Fibroblast of mammary gland (primary cell): Measurements from ENCODE around the gene CMTM7.

Source experiments
- DNase-seq: peaks from one replicate; pipeline ENCODE4 v3.0.0-alpha.2; 2010; ENCODE audit warnings: low read depth
- H3K4me3 ChIP-seq: 2 replicates; pipeline ENCODE4 v1.5.1; 2011; ENCODE audit warnings: low read depth, mild to moderate bottlenecking, low read length, moderate library complexity; ENCODE audit not compliant: control insufficient read depth
- TF ChIP-seq, protein P1 (sequence below): conservative IDR thresholded peaks from 2 replicates; pipeline ENCODE4 v1.5.1; 2011; ENCODE audit warnings: low read depth, low read length, inconsistent platforms; ENCODE audit not compliant: control insufficient read depth, insufficient read depth

CMTM7 gene

DNA sequence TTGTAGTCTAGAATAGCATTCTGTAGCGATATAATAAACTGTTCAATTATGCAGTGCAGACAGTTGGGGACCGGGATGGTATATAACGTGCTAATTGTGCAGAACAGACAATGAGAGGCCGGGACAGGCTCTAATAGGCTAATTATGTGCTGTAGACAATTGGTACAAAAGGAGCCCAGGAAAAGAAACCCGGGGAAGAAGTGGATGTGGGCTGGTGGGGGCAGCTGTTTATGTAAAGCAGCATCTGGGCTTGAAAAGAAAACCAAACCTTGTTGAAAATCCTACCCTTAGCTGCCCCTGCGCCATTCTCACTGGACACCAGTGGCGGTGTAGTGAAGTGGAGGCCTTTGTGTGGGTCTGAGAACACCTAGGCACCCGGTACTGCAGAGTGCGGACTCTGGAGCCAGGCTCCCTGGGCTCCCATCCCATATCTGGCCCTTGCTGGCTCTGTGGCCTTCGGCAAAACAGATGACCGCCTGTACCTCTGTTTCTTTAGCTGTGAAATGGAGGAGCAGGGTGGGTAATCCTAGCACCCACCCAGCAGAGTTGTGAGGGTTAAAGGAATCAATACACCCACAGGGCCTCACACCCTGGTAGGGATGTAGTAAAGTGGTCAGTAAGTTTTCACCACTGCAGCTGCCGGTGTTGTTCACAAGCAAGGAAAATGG, 59.5 kb downstream of the CMTM7 start:
- no peak overlapping the region for H3K4me3 ChIP-seq
- DNase-seq: no peak
- TF ChIP-seq, protein P1, sequence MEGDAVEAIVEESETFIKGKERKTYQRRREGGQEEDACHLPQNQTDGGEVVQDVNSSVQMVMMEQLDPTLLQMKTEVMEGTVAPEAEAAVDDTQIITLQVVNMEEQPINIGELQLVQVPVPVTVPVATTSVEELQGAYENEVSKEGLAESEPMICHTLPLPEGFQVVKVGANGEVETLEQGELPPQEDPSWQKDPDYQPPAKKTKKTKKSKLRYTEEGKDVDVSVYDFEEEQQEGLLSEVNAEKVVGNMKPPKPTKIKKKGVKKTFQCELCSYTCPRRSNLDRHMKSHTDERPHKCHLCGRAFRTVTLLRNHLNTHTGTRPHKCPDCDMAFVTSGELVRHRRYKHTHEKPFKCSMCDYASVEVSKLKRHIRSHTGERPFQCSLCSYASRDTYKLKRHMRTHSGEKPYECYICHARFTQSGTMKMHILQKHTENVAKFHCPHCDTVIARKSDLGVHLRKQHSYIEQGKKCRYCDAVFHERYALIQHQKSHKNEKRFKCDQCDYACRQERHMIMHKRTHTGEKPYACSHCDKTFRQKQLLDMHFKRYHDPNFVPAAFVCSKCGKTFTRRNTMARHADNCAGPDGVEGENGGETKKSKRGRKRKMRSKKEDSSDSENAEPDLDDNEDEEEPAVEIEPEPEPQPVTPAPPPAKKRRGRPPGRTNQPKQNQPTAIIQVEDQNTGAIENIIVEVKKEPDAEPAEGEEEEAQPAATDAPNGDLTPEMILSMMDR: no peak

DNA sequence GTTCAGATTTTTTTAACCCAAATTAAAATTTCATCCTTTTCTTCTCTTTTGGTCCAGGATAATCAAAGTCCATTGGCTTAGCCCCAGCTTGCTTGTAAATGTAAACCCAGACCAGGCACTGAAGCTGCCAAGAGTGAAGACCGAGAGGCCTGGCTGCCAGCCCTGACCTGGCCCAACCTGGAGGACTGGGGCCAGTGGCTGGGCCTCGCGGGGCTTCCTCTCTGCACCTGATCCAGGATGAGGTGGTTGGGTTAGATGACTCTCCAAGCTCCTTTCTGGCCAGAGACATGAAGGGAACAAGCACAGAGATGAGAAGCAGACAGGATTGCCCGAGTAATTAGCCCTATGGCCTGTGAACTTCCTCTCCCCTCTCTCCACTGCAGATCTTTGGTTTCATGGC, 60.4 kb downstream of the CMTM7 start:
- H3K4me3 ChIP-seq: no peak overlapping the region

GRCh38 chr3:32453346-32453745, 61.7 kb downstream of the CMTM7 start:
- TF ChIP-seq, protein P1: no peak
- H3K4me3 ChIP-seq: no peak overlapping the region
- DNase-seq: peak; percentile 57

More for the DNA sequence above, 60.4 kb downstream of the CMTM7 start:
- TF ChIP-seq, protein P1: no peak
- DNase-seq: no peak

DNA sequence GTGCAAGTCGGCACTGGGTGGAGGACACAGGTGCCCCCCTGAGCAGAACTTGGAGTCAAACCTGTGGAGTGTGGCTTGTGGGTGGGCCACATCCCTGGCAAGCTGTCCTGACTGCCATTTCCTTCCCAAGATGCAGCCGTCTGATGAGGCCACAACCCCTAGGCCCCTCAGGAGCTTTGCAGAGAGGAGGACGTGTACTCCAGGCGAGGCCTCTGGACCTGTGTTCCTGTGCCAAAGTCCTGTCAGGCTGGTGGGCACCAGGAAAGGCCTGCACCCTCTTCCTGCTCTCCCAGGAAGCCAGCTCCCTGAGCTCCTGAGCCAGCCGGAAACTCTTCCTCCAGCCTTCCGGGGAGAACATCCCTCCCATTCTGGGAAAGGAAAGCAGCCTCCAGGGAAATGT, 62.5 kb downstream of the CMTM7 start:
- H3K4me3 ChIP-seq: no peak overlapping the region
- no peak for DNase-seq
- TF ChIP-seq, protein P1: no peak

GRCh38 chr3:32454731-32455608, 63.3 kb downstream of the CMTM7 start:
- no peak overlapping the region for H3K4me3 ChIP-seq
- no peak for DNase-seq
- TF ChIP-seq, protein P1: no peak

- DNase-seq: no peak
- no peak overlapping the region for H3K4me3 ChIP-seq
- TF ChIP-seq, protein P1: no peak
These were observed 64.2 kb downstream of the CMTM7 start for GRCh38 chr3:32455609-32456428.
